Neutrophil (primary cell): Measurements from ENCODE around the gene EIF3K.

ENCODE experiments used
- H3K27ac ChIP-seq: fragments of 200-600 bp; sonication (generic); 2 replicates; pipeline ENCODE4 v1.5.1; 2016; ENCODE audit warnings: mild to moderate bottlenecking, moderate library complexity
- H3K27me3 ChIP-seq: fragments of 200-600 bp; sonication (generic); 2 replicates; pipeline ENCODE4 v1.6.0; 2016; ENCODE audit warnings: mild to moderate bottlenecking
- H3K36me3 ChIP-seq: fragments of 200-600 bp; sonication (generic); 2 replicates; pipeline ENCODE4 v1.5.1; 2017
- H3K4me1 ChIP-seq, 2 experiments: fragments of 200-600 bp in 1 of 2; sonication (generic) in 1 of 2; 1 replicate in 1 of 2; 2 replicates in 1 of 2; pipeline versions ENCODE4 v1.5.1 to v1.6.1; 2013 to 2016; ENCODE audit warnings: low read depth in 1 of 2, low read length in 1 of 2, mild to moderate bottlenecking in 1 of 2, moderate library complexity in 1 of 2; ENCODE audit not compliant: control insufficient read depth in 1 of 2, insufficient read depth in 1 of 2
- H3K4me3 ChIP-seq, 2 experiments: fragments of 200-600 bp in 1 of 2; sonication (generic) in 1 of 2; 1 replicate in 1 of 2; 2 replicates in 1 of 2; pipeline ENCODE4 v1.5.1; 2013 to 2016; ENCODE audit warnings: low read depth in 1 of 2, low read length in 1 of 2, mild to moderate bottlenecking in 1 of 2, moderate library complexity in 1 of 2
- H3K9me3 ChIP-seq: fragments of 200-600 bp; sonication (generic); 2 replicates; pipeline ENCODE4 v1.5.1; 2016
- CTCF ChIP-seq: fragments of 200-600 bp; sonication (generic); IDR thresholded peaks from 2 replicates; pipeline ENCODE4 v1.5.1; 2016; ENCODE audit warnings: antibody characterized with exemption

EIF3K gene

GRCh38 chr19:38649305-38650171 lies 30.6 kb downstream of the EIF3K start:
- H3K27me3 ChIP-seq: no peaks in the 10 kb centered on the region
- H3K9me3 ChIP-seq: no peaks in the 10 kb centered on the region
- peaks cover 63 to 71% of the 10 kb centered on the region in 2 experiments for H3K4me1 ChIP-seq
- no peak for TF ChIP-seq CTCF
- H3K27ac ChIP-seq: peak overlapping the region; percentile 91
- no peaks in the 10 kb centered on the region for H3K36me3 ChIP-seq
- H3K4me3 ChIP-seq: peak overlapping the region; percentile 91 to 94

GRCh38 chr19:38650172-38650775 lies 31.3 kb downstream of the EIF3K start:
- peak overlapping the region; percentile 91 for H3K27ac ChIP-seq
- TF ChIP-seq CTCF: no peak
- peak overlapping the region; percentile 91 to 94 for H3K4me3 ChIP-seq
- H3K9me3 ChIP-seq: no peaks in the 10 kb centered on the region
- no peaks in the 10 kb centered on the region for H3K27me3 ChIP-seq
- H3K36me3 ChIP-seq: no peaks in the 10 kb centered on the region
- H3K4me1 ChIP-seq: peaks cover 67 to 74% of the 10 kb centered on the region in 2 experiments

- H3K9me3 ChIP-seq: no peaks in the 10 kb centered on the region
- no peak for TF ChIP-seq CTCF
- H3K4me3 ChIP-seq: peak overlapping the region; percentile 1 to 48
- peaks cover 75 to 82% of the 10 kb centered on the region in 2 experiments for H3K4me1 ChIP-seq
- H3K36me3 ChIP-seq: no peaks in the 10 kb centered on the region
- peak overlapping the region; percentile 91 for H3K27ac ChIP-seq
- no peaks in the 10 kb centered on the region for H3K27me3 ChIP-seq
Measured at GRCh38 chr19:38650911-38651584, 32.1 kb downstream of the EIF3K start.

- Histone ChIP-seq H3K4me1 (peaks cover 84 to 96% of the 10 kb centered on the region in 2 experiments), H3K9me3 (no peaks in the 10 kb centered on the region), H3K27me3 (no peaks in the 10 kb centered on the region), H3K4me3 (peak overlapping the region in 1 of 2 experiments; percentile 48), H3K27ac (peak overlapping the region; percentile 91), H3K36me3 (no peaks in the 10 kb centered on the region)
- no peak for TF ChIP-seq CTCF
Measured at GRCh38 chr19:38653028-38653571, 34.1 kb downstream of the EIF3K start.

- H3K4me3 ChIP-seq: no peak overlapping the region
- no peak for TF ChIP-seq CTCF
- no peaks in the 10 kb centered on the region for H3K9me3 ChIP-seq
- peaks cover 87 to 95% of the 10 kb centered on the region in 2 experiments for H3K4me1 ChIP-seq
- no peaks in the 10 kb centered on the region for H3K27me3 ChIP-seq
- H3K36me3 ChIP-seq: no peaks in the 10 kb centered on the region
- peak overlapping the region; percentile 64 for H3K27ac ChIP-seq
Measured at GRCh38 chr19:38654628-38655055, 35.7 kb downstream of the EIF3K start.
